GM12878 (cell line): ENCODE measurements around the gene NEMF. TPM values are rescaled to one million over a fixed set of nuclear protein-coding genes. Genes with fewer than 3 reads are reported as not detected.
A peak's percentile ranks its signal among the peaks of the same experiment; 100 is the strongest.

Source experiments
- BCL3 ChIP-seq: IDR thresholded peaks from 2 replicates; pipeline ENCODE4 v1.6.1; 2011; ENCODE audit warnings: borderline replicate concordance, low read depth, mild to moderate bottlenecking, moderate library complexity, low read length; ENCODE audit not compliant: insufficient read depth, poor library complexity, severe bottlenecking
- CHD1 ChIP-seq: IDR thresholded peaks from 2 replicates; pipeline ENCODE4 v1.6.1; 2012; ENCODE audit warnings: low read depth, low read length, improper control_type of control experiment
- ELK1 ChIP-seq: IDR thresholded peaks from 2 replicates; pipeline ENCODE4 v1.6.1; 2012; ENCODE audit warnings: low read depth, low read length, improper control_type of control experiment
- EP300 ChIP-seq, 2 experiments: fragments of 150-350 bp in 1 of 2; IDR thresholded peaks; 2 replicates each; pipeline ENCODE4 v1.6.1; 2011 to 2012; ENCODE audit warnings: low read depth in 2 of 2, low read length in 2 of 2, borderline replicate concordance in 1 of 2, improper control_type of control experiment in 1 of 2, inconsistent platforms in 1 of 2; ENCODE audit not compliant: control insufficient read depth in 1 of 2
- FOXM1 ChIP-seq: IDR thresholded peaks from 2 replicates; pipeline ENCODE4 v1.6.1; 2012; ENCODE audit warnings: low read depth, mild to moderate bottlenecking, inconsistent platforms, low read length, moderate library complexity
- KDM1A ChIP-seq: fragments of 200-600 bp; sonication (generic); IDR thresholded peaks from 2 replicates; pipeline ENCODE4 v1.6.1; 2016; ENCODE audit warnings: borderline replicate concordance
- LARP7 ChIP-seq: fragments of 450-650 bp; IDR thresholded peaks from 2 replicates; pipeline ENCODE4 v1.6.1; 2017; ENCODE audit warnings: mild to moderate bottlenecking
- MTA2 ChIP-seq: fragments of 450-650 bp; IDR thresholded peaks from 2 replicates; pipeline ENCODE4 v1.6.1; 2016; ENCODE audit warnings: low read depth, mild to moderate bottlenecking, moderate library complexity
- MXI1 ChIP-seq: fragments of 150-350 bp; IDR thresholded peaks from 2 replicates; pipeline ENCODE4 v1.6.1; 2011; ENCODE audit warnings: low read depth, mild to moderate bottlenecking, inconsistent platforms, low read length, improper control_type of control experiment
- NFYA ChIP-seq: IDR thresholded peaks from 2 replicates; pipeline ENCODE4 v1.6.1; 2011; ENCODE audit warnings: low read depth, mild to moderate bottlenecking, low read length, improper control_type of control experiment, borderline replicate concordance
- PRDM15 ChIP-seq: fragments of 450-650 bp; formaldehyde crosslinking; IDR thresholded peaks from 2 replicates; pipeline ENCODE4 v1.4.0; 2020; ENCODE audit warnings: mild to moderate bottlenecking, moderate library complexity
- REST ChIP-seq: IDR thresholded peaks from 2 replicates; pipeline ENCODE4 v1.6.1; 2012; ENCODE audit warnings: mild to moderate bottlenecking, low read depth, low read length
- SPI1 ChIP-seq: IDR thresholded peaks from 2 replicates; pipeline ENCODE4 v1.6.1; 2011; ENCODE audit warnings: low read depth, mild to moderate bottlenecking, low read length, moderate library complexity, borderline replicate concordance; ENCODE audit not compliant: insufficient read depth
- SREBF1 ChIP-seq: IDR thresholded peaks from 2 replicates; pipeline ENCODE4 v1.6.1; 2012; ENCODE audit warnings: mild to moderate bottlenecking, low read length
- SUZ12 ChIP-seq: fragments of 200-600 bp; sonication (generic); IDR thresholded peaks from one replicate; pipeline ENCODE4 v1.6.1; 2018; ENCODE audit warnings: antibody characterized with exemption, mild to moderate bottlenecking; ENCODE audit not compliant: unreplicated experiment
- WRNIP1 ChIP-seq: IDR thresholded peaks from 2 replicates; pipeline ENCODE4 v1.6.1; 2011; ENCODE audit warnings: low read depth, low read length, improper control_type of control experiment, borderline replicate concordance
- ZBED1 ChIP-seq: IDR thresholded peaks from 2 replicates; pipeline ENCODE4 v1.6.1; 2016; ENCODE audit warnings: borderline replicate concordance
- polyA plus RNA-seq, 11 experiments: library from polyadenylated mRNA; depleted of rRNA in 4 of 11; unstranded in 6 of 11; stranded (reverse) in 5 of 11; fragments of >200 nt; fragmentation: Nextera tagmentation in 4 of 11; fragmentation: Illumina TruSeq in 1 of 11; extraction: Ambion mirVana in 4 of 11; extraction: Trizol in 1 of 11; gene quantifications; 1 replicate in 1 of 11; 2 replicates in 10 of 11; pipeline versions ENCODE4 v1.2.1 to v1.2.3, GENCODE V29; 2011 to 2016; ENCODE audit warnings: inconsistent platforms in 2 of 11, missing spikeins in 2 of 11, low read depth in 1 of 11
- total RNA-seq, 4 experiments: library from RNA; depleted of rRNA in 3 of 4; stranded (reverse); fragments of >200 nt in 3 of 4; fragmentation: Illumina TruSeq in 1 of 4; extraction: Trizol in 1 of 4; gene quantifications; 2 replicates each; pipeline versions ENCODE4 v1.2.1 to v1.2.3, GENCODE V29; 2013 to 2021

NEMF gene
- total and polyA plus RNA-seq, 10 of the 15 experiments (the other 5 are each of a cell fraction or from before 2014, with no cell fraction given) = 31.5 to 80.1 (median 61.1) TPM

- TF ChIP-seq LARP7 (peak; percentile 100; the same call in 1 of the 2 replicates), SREBF1 (no peak), BCL3 (no peak), MXI1 (no peak), KDM1A (no peak), ELK1 (no peak), ZBED1 (no peak; the same call in 1 of the 2 replicates), PRDM15 (CRISPR knock-in tag) (no peak), SPI1 (no peak), FOXM1 (no peak), REST (0 out of 2 replicates have a peak, but pooled peaks have one; percentile 31), EP300 (IDR thresholded peaks at IDR 0.05; ENCODE audit: borderline replicate concordance in 1 of 2, control insufficient read depth in 1 of 2, low read depth in 2 of 2, low read length in 2 of 2) (no peak), MTA2 (no peak), CHD1 (no peak), SUZ12 (no peak), WRNIP1 (no peak; the same call in 1 of the 2 replicates), NFYA (no peak)
Measured at GRCh38 chr14:49893309-49894213, 41.0 kb upstream of the NEMF start (continued).
